Measurements from ENCODE around the gene MMP23B.

Gene MMP23B

DNA sequence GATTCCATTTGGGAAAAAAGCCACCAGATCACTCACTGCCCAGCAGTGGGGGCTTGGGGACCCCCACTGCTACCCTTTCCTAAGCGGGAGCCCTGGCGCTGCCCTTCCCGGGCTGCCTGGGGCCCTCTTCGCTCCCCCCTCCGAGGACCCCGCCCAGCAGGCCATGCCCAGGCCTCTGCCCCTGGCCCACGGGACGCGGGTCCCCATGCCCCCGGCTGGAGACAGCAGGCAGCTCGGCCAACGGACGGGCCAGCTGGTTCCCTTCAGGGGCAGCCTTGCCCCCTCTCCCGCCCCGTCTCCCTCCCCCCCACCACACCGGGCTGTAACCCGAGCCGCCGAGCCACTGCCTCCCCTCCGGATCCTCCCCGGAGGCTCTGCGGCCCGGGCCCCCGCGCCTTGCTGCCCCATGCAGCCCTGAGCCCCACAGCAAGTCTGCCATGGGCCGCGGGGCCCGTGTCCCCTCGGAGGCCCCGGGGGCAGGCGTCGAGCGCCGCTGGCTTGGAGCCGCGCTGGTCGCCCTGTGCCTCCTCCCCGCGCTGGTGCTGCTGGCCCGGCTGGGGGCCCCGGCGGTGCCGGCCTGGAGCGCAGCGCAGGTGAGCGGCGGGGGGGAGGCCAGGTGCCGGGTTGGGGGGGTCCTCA, at the start of gene MMP23B:
TSS of gene MMP23B (plus strand) at position 392 of the 639 bp plus-strand sequence. CDS start at position 438, 46 bp downstream.
- DNase-seq (no peak), ATAC-seq (ENCODE audit: insufficient read depth, low read depth) (no peak)
- Histone ChIP-seq H2AFZ (ENCODE audit: low read depth, low read length) (no peak within 1 kb of the TSS), H3K4me2 (ENCODE audit: insufficient read depth, low read length) (peak within 1 kb of the TSS; percentile 79), H3K27ac (ENCODE audit: low read length) (no peak within 1 kb of the TSS), H3K79me2 (ENCODE audit: insufficient read depth, low read length) (no peaks in the 10 kb centered on the region), H3K36me3 (ENCODE audit: insufficient read depth, low read length) (peaks cover 6% of the 10 kb centered on the region), H3K9me3 (ENCODE audit: insufficient read depth, low read length, severe bottlenecking) (no peaks in the 10 kb centered on the region), H3K4me1 (ENCODE audit: insufficient read depth, low read length) (peaks cover 15% of the 10 kb centered on the region), H3K4me3 (ENCODE audit: low read depth in 1 of 2, low read length in 2 of 2) (peak within 1 kb of the TSS in 1 of 2 experiments; percentile 56; a peak in 1 of 4 replicates), H4K20me1 (ENCODE audit: insufficient read depth, low read length) (no peaks in the 10 kb centered on the region; the same call in 1 of the 2 replicates), H3K9ac (ENCODE audit: low read depth, low read length) (peak within 1 kb of the TSS; percentile 82; the same call in 1 of the 2 replicates), H3K27me3 (ENCODE audit: insufficient read depth, low read length, poor library complexity) (no peaks in the 10 kb centered on the region)
- TF ChIP-seq EZH2 (IDR thresholded peaks at IDR 0.05; ENCODE audit: borderline replicate concordance, low read depth, low read length, severe bottlenecking): no peak

DNA sequence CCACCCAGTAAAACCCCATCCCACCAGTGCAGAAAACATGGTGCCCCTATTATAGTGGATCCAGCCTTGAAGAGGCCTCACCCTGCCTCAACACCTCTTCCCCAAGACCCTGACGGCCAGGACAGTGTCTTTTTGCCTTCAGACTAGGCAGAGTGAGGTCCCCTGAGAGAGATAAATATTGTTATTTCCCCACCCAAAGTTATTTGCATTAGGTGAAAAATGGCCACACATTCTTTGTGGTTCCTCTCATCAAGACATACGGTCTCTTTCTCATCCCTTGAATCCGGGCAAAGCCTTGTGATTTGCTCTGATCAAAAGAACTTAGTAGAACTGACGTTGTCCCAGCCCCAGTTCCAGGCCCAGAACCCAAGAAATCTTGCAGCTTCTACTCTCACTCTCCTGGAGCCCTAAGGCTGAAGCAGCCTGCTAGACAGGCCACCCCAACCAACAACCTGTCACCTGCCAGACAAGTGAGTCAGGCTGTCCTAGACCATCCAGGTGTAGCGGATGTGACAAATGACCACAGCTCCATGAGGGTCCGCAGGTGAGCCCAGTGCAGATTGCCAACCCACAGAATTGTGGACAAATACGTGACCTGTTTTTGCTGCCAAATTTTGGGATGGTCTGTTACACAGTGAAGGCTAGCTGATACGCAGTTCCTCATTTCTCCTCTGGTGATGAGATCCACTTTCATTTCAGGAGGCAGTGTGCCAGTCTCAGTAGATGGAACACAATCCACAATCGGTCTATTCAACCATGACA, 49.2 kb upstream of the MMP23B start:
- Histone ChIP-seq H3K79me2 (ENCODE audit: insufficient read depth, low read length) (no peaks in the 10 kb centered on the region), H3K4me3 (ENCODE audit: low read depth in 1 of 2, low read length in 2 of 2) (no peak overlapping the region), H3K9me3 (ENCODE audit: insufficient read depth, low read length, severe bottlenecking) (no peaks in the 10 kb centered on the region), H3K36me3 (ENCODE audit: insufficient read depth, low read length) (no peaks in the 10 kb centered on the region), H3K27ac (ENCODE audit: low read length) (no peak overlapping the region), H3K4me1 (ENCODE audit: insufficient read depth, low read length) (no peaks in the 10 kb centered on the region), H3K4me2 (ENCODE audit: insufficient read depth, low read length) (no peak overlapping the region), H3K9ac (ENCODE audit: low read depth, low read length) (no peak overlapping the region), H3K27me3 (ENCODE audit: insufficient read depth, low read length, poor library complexity) (no peaks in the 10 kb centered on the region), H4K20me1 (ENCODE audit: insufficient read depth, low read length) (no peaks in the 10 kb centered on the region), H2AFZ (ENCODE audit: low read depth, low read length) (no peak overlapping the region)
- DNase-seq: no peak
- no peak for ATAC-seq (ENCODE audit: insufficient read depth, low read depth)
- TF ChIP-seq, protein P1, sequence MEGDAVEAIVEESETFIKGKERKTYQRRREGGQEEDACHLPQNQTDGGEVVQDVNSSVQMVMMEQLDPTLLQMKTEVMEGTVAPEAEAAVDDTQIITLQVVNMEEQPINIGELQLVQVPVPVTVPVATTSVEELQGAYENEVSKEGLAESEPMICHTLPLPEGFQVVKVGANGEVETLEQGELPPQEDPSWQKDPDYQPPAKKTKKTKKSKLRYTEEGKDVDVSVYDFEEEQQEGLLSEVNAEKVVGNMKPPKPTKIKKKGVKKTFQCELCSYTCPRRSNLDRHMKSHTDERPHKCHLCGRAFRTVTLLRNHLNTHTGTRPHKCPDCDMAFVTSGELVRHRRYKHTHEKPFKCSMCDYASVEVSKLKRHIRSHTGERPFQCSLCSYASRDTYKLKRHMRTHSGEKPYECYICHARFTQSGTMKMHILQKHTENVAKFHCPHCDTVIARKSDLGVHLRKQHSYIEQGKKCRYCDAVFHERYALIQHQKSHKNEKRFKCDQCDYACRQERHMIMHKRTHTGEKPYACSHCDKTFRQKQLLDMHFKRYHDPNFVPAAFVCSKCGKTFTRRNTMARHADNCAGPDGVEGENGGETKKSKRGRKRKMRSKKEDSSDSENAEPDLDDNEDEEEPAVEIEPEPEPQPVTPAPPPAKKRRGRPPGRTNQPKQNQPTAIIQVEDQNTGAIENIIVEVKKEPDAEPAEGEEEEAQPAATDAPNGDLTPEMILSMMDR (IDR thresholded peaks at IDR 0.05; ENCODE audit: borderline replicate concordance, extremely low read depth, low read length, poor library complexity, severe bottlenecking): no peak
- TF ChIP-seq EZH2 (IDR thresholded peaks at IDR 0.05; ENCODE audit: borderline replicate concordance, low read depth, low read length, severe bottlenecking): no peak

DNA sequence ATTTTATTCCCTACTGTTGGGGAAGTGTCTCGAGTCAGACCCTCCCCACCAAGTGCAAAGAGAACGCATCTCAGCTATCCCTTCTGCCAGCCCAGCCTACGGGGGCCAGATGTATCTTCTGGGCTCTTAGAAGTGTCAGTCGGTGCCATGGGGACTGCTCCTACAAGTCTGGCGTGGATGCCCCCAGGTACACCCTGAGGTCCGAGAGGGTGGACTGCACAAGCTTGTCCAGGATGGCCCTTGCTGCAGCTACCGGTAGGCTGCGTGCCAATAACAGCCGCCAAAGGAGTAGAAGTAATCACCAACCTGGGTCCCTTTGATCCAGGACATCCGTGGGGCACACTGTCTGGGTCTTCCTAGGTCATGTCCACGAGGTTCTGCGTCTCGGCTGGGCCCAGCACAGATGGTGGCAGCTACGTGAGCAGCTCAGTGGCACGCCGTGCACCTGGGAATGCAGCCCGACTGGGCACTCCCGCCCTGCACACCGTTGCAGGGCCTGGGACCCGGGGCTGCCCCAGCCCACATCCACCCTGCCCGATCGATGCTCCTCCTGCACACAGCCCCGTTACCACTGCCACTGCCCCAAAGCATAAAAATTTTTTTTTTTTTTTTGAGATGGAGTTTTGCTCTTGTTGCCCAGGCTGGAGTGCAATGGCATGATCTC, 48.5 kb upstream of the MMP23B start:
- H3K36me3 ChIP-seq (ENCODE audit: insufficient read depth, low read length): no peaks in the 10 kb centered on the region
- H3K4me2 ChIP-seq (ENCODE audit: insufficient read depth, low read length): no peak overlapping the region
- H4K20me1 ChIP-seq (ENCODE audit: insufficient read depth, low read length): no peaks in the 10 kb centered on the region
- no peaks in the 10 kb centered on the region for H3K27me3 ChIP-seq (ENCODE audit: insufficient read depth, low read length, poor library complexity)
- no peak for DNase-seq
- no peak overlapping the region for H3K9ac ChIP-seq (ENCODE audit: low read depth, low read length)
- H3K79me2 ChIP-seq (ENCODE audit: insufficient read depth, low read length): no peaks in the 10 kb centered on the region
- no peaks in the 10 kb centered on the region for H3K4me1 ChIP-seq (ENCODE audit: insufficient read depth, low read length)
- H3K9me3 ChIP-seq (ENCODE audit: insufficient read depth, low read length, severe bottlenecking): no peaks in the 10 kb centered on the region
- ATAC-seq (ENCODE audit: insufficient read depth, low read depth): no peak; the same call in 2 of the 3 replicates
- no peak overlapping the region for H3K27ac ChIP-seq (ENCODE audit: low read length)
- no peak overlapping the region for H3K4me3 ChIP-seq (ENCODE audit: low read depth in 1 of 2, low read length in 2 of 2)
- no peak overlapping the region for H2AFZ ChIP-seq (ENCODE audit: low read depth, low read length)
- TF ChIP-seq, protein P1 (IDR thresholded peaks at IDR 0.05; ENCODE audit: borderline replicate concordance, extremely low read depth, low read length, poor library complexity, severe bottlenecking): no peak
- TF ChIP-seq EZH2 (IDR thresholded peaks at IDR 0.05; ENCODE audit: borderline replicate concordance, low read depth, low read length, severe bottlenecking): no peak
